ENCODE measurements around the gene IGFALS.

The IGFALS gene

GRCh38 chr16:1793578-1794220 lies at the start of gene IGFALS:
Gene IGFALS, minus strand, starts transcription at chr16:1793705. Its CDS starts 53 bp downstream, at chr16:1793652.
- in situ Hi-C loops (cut with HindIII; ENCODE audit: low sequenced_read_pairs): no loop called here

GRCh38 chr16:1839554-1839953 lies 46.0 kb upstream of the IGFALS start:
- in situ Hi-C loops (cut with HindIII; ENCODE audit: low sequenced_read_pairs): no loop called here

- in situ Hi-C loops (cut with HindIII; ENCODE audit: low sequenced_read_pairs): no loop called here
Observed at GRCh38 chr16:1834096-1834495, 40.6 kb upstream of the IGFALS start.

- in situ Hi-C loops (cut with HindIII; ENCODE audit: low sequenced_read_pairs): no loop called here
Observed at GRCh38 chr16:1832838-1833454, 39.4 kb upstream of the IGFALS start.

- in situ Hi-C loops (cut with HindIII; ENCODE audit: low sequenced_read_pairs): no loop called here
Observed at GRCh38 chr16:1831186-1832075, 37.9 kb upstream of the IGFALS start.

GRCh38 chr16:1830213-1830612 lies 36.7 kb upstream of the IGFALS start:
- in situ Hi-C loops (cut with HindIII; ENCODE audit: low sequenced_read_pairs): no loop called here

- in situ Hi-C loops (cut with HindIII; ENCODE audit: low sequenced_read_pairs): no loop called here
Observed at GRCh38 chr16:1828645-1829410, 35.3 kb upstream of the IGFALS start.

- in situ Hi-C loops (cut with HindIII; ENCODE audit: low sequenced_read_pairs): no loop called here
Observed at GRCh38 chr16:1826691-1827573, 33.4 kb upstream of the IGFALS start, which contains the start of the genes FAHD1 and HAGH. Gene FAHD1, plus strand, starts transcription at chr16:1827206. Its CDS starts 33 bp downstream, at chr16:1827239. Gene HAGH, minus strand, starts transcription at chr16:1826825. Its CDS starts 38 bp downstream, at chr16:1826787.

- in situ Hi-C loops (cut with HindIII; ENCODE audit: low sequenced_read_pairs): no loop called here
Observed at GRCh38 chr16:1825864-1826690, 32.6 kb upstream of the IGFALS start.

GRCh38 chr16:1825381-1825863 lies 31.9 kb upstream of the IGFALS start:
- in situ Hi-C loops (cut with HindIII; ENCODE audit: low sequenced_read_pairs): no loop called here

GRCh38 chr16:1823821-1824220 lies 30.3 kb upstream of the IGFALS start:
- in situ Hi-C loops (cut with HindIII; ENCODE audit: low sequenced_read_pairs): no loop called here

GRCh38 chr16:1822801-1823200 lies 29.3 kb upstream of the IGFALS start:
- in situ Hi-C loops (cut with HindIII; ENCODE audit: low sequenced_read_pairs): no loop called here

GRCh38 chr16:1821861-1822611 lies 28.5 kb upstream of the IGFALS start:
- in situ Hi-C loops (cut with HindIII; ENCODE audit: low sequenced_read_pairs): no loop called here

GRCh38 chr16:1820946-1821290 lies 27.4 kb upstream of the IGFALS start:
- in situ Hi-C loops (cut with HindIII; ENCODE audit: low sequenced_read_pairs): no loop called here

- in situ Hi-C loops (cut with HindIII; ENCODE audit: low sequenced_read_pairs): no loop called here
Observed at GRCh38 chr16:1820096-1820945, 26.8 kb upstream of the IGFALS start.

- in situ Hi-C loops (cut with HindIII; ENCODE audit: low sequenced_read_pairs): no loop called here
Observed at GRCh38 chr16:1819611-1820010, 26.1 kb upstream of the IGFALS start.

GRCh38 chr16:1818873-1819525 lies 25.5 kb upstream of the IGFALS start:
- in situ Hi-C loops (cut with HindIII; ENCODE audit: low sequenced_read_pairs): no loop called here

Measured in DLD1 (cell line).